Fibroblast of skin of right biceps (primary cell): ENCODE measurements around the gene MAB21L4.

Experiments
- DNase-seq: peaks from one replicate; pipeline ENCODE4 v3.0.0-alpha.2; 2013

Gene MAB21L4

GRCh38 chr2:240892925-240893324, 3.0 kb downstream of the MAB21L4 start:
- DNase-seq: no peak

DNA sequence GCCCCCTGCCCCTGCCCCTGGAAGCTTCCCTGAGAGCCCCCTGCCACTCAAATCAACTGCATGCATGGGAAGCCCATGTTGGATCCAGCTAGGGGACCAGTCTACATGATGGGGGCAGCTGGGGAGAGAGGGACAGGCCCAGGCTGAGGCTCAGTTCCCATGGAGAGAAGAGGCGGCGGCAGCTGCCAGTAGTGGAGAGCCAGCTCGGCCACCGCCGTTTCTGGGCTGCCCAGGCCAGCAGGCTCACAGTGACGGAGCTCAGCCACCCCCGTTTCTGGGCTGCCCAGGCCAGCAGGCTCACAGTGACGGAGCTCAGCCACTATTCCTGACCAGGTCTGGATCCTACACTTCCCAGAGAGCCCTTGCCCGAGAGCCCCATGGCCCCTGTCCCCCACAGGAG, 3.6 kb downstream of the MAB21L4 start:
- no peak for DNase-seq

- no peak for DNase-seq
Observed at GRCh38 chr2:240891492-240892340, 4.2 kb downstream of the MAB21L4 start.

- DNase-seq: no peak
Observed at GRCh38 chr2:240890691-240891090, 5.3 kb downstream of the MAB21L4 start.

- DNase-seq: no peak
Observed at GRCh38 chr2:240889601-240890560, 6.1 kb downstream of the MAB21L4 start.

DNA sequence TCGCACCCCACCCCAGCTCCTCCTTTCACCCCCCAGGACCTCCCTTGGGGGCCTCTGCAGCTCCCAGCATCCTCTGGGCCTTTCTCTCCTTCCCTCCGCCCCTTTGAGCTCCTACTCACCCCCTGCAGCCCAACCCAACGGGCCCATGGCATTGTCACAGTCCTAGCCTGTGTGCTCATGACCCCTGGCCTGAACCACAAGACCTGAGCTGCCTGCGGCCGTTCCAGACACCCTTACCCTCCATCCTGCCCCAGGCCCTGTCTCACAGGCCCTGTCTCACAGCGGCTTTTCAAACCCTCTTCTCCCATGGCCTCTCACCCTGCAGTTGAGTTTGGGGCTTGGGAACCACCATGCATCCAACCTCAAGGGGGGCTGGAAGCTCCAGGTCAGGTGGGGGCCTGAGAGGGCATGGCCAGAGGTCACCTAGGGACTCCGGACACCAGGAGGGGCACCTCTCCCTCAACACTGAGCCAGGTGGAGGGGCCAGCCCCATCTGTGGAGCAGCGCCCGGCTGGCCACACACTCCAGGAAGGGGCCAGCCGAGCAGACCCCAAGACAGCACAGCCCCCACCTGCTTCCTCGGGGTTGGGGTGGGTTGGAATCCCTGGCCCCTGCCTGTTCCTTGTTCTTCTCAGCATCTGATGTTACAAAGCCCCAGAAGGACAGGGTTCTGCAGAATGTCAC, 6.9 kb downstream of the MAB21L4 start:
- DNase-seq: no peak

- DNase-seq: no peak
Observed at GRCh38 chr2:240888130-240888889, 7.6 kb downstream of the MAB21L4 start.

DNA sequence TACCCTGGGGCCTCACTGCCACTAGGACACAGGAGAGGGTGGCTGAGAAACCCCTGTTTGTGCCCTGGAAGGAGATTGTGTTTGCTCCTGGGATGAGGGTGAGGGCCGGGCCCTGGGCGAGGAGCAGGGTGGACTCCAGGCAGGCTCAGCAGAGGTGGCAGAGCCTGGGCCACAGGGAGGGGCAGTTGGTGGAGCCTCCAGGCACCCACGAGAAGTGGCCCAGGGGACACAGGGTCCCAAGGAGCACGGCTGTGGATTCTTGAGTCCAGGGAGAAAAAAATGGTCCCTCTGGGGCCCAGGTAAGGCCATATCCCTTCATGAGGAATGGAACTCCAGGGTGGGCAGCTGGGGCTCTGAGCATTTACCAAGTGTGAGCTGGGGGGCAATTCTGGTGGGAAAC, 8.3 kb downstream of the MAB21L4 start:
- no peak for DNase-seq

- DNase-seq: no peak
Observed at GRCh38 chr2:240886678-240887609, 9.0 kb downstream of the MAB21L4 start.

DNA sequence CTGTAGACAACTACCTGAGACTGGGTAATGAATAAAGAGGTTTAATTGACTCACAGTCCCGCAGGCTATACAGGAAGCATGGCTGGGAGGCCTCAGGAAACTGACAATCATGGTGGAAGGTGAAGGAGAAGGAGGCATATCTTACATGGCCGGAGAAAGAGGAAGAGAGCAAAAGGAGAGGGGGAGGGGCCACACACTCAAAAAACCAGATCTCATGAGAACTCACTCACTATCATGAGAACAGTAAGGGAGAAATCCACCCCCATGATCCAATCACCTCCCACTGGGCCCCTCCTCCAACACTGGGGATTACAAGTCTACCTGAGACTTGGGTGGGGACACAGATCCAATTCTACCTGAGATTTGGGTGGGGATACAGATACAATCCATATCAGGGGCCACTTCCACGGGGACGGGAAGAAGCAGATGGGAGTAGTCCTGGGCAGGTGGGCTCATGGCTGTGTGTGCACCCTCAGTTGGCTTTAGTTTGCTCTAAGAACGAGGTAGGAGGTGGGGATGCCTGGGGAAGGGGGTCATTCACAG, 9.9 kb downstream of the MAB21L4 start:
- no peak for DNase-seq

- DNase-seq: no peak
Observed at GRCh38 chr2:240885566-240885965, 10.4 kb downstream of the MAB21L4 start.

GRCh38 chr2:240884745-240885144, 11.2 kb downstream of the MAB21L4 start:
- no peak for DNase-seq

GRCh38 chr2:240884221-240884620, 11.7 kb downstream of the MAB21L4 start:
- no peak for DNase-seq

GRCh38 chr2:240881913-240882312, 14.0 kb downstream of the MAB21L4 start:
- no peak for DNase-seq

GRCh38 chr2:240879105-240879504, 16.9 kb downstream of the MAB21L4 start:
- no peak for DNase-seq

DNA sequence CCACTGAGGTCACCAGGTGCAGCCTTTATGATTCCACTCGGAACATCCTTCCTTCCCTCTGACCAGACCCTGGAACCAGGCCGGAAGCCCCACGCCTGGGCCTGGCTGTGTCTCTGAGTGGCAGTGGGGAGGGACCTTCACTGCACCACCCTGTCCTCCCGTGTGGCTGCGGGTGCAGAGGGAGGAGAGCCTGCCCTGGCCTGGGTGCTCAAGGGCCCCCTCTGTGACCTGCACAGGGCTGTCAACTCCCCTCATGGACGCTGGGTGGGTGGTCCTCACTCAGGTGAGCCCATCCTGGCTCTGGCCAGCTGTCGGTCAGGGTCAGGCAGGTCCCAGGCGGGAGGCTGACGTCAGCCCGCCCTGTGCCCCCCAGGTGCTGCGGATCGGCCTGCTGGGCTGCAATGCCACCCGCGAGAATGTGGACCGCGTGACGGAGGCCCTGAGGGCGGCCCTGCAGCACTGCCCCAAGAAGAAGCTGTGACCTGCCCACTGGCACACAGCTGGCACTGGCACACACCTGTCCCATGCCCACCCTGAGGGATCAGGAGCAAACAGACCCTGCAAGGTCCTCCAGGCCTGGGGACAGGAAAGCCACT, 17.5 kb downstream of the MAB21L4 start:
- DNase-seq: no peak

DNA sequence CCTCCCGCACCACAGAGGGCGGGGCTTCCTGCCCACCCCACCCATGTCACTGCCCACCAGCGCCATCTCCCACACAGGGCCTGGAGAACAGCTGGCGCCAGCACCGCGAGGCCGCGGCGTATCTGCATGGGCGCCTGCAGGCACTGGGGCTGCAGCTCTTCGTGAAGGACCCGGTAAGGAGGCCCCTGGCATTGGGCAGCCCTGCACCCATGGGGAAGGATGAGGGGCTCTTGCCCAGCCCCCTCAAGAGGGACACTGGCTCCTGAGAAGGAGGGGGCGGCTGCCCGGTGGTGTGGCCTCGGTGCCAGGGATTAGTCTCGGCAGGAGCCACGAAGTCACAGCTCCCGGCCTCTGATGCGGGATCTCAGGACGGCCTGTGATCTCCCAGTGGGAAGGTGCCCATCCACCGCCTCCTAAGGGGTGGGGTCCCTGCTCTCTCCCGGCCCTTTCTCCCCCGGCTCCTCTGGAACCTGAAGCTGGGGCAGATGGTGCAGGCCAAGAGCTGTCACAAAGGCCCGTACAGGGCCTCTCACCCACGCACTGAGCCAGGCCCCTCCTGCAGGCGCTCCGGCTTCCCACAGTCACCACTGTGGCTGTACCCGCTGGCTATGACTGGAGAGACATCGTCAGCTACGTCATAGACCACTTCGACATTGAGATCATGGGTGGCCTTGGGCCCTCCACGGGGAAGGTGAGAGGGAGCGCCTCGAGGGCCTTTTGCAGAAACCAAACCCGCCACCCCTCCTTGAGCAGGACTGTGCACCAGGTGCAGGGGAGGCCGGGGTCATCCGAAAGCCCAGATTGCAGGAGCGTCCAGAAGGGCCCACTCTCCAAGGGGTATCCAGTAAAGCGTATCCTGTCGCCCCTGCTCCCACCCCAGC, 18.3 kb downstream of the MAB21L4 start:
- DNase-seq: no peak

- DNase-seq: no peak
Observed at GRCh38 chr2:240876475-240877251, 19.3 kb downstream of the MAB21L4 start.

GRCh38 chr2:240876035-240876474, 19.9 kb downstream of the MAB21L4 start:
- no peak for DNase-seq
